Endothelial cell (in vitro differentiated cells): ENCODE data around the gene ZGRF1. TPM values are rescaled to one million over a fixed set of nuclear protein-coding genes. Genes with fewer than 3 reads are reported as not detected.
A peak's percentile ranks its signal among the peaks of the same experiment; 100 is the strongest.
"Not testable (repeated sequence)": the region's sequence is repeated elsewhere in the genome, so short reads cannot be mapped to it uniquely, and the experiment has no call there.

Experiments
- DNase-seq: peaks from one replicate; pipeline ENCODE4 v3.0.0; 2021; ENCODE audit warnings: low spot score
- H3K27ac Mint-ChIP-seq: one replicate; pipeline ENCODE4 v1.8.0; 2021; ENCODE audit warnings: mixed read lengths, inconsistent platforms; ENCODE audit not compliant: unreplicated experiment
- H3K27me3 Mint-ChIP-seq: one replicate; pipeline ENCODE4 v1.8.0; 2021; ENCODE audit warnings: mild to moderate bottlenecking, moderate library complexity, mixed read lengths, inconsistent platforms; ENCODE audit not compliant: unreplicated experiment
- H3K36me3 Mint-ChIP-seq: one replicate; pipeline ENCODE4 v1.8.0; 2021; ENCODE audit warnings: mild to moderate bottlenecking, low read depth, mixed read lengths, inconsistent platforms; ENCODE audit not compliant: unreplicated experiment
- H3K4me1 Mint-ChIP-seq: one replicate; pipeline ENCODE4 v1.8.0; 2021; ENCODE audit warnings: mild to moderate bottlenecking, mixed read lengths, inconsistent platforms; ENCODE audit not compliant: unreplicated experiment
- H3K4me3 Mint-ChIP-seq: one replicate; pipeline ENCODE4 v1.8.0; 2021; ENCODE audit warnings: mild to moderate bottlenecking, mixed read lengths, inconsistent platforms; ENCODE audit not compliant: unreplicated experiment
- H3K9me3 Mint-ChIP-seq: one replicate; pipeline ENCODE4 v1.8.0; 2021; ENCODE audit warnings: mixed read lengths, inconsistent platforms; ENCODE audit not compliant: unreplicated experiment
- CTCF ChIP-seq: fragments of 200-600 bp; sonication (generic); IDR thresholded peaks from one replicate; pipeline ENCODE4 v1.5.0; 2021; ENCODE audit warnings: antibody characterized with exemption; ENCODE audit not compliant: unreplicated experiment
- total RNA-seq: library from RNA; stranded (reverse); fragmentation: NEBNext Ultra II Directional; extraction: Animal tissue kit (Norgen Biotek cat#: 25700); gene quantifications from one replicate; pipeline ENCODE4 v1.2.1, GENCODE V29; 2021; ENCODE audit not compliant: unreplicated experiment

Gene ZGRF1
- total RNA-seq, 1 donor from 2014 or later: 15.6 TPM

DNA sequence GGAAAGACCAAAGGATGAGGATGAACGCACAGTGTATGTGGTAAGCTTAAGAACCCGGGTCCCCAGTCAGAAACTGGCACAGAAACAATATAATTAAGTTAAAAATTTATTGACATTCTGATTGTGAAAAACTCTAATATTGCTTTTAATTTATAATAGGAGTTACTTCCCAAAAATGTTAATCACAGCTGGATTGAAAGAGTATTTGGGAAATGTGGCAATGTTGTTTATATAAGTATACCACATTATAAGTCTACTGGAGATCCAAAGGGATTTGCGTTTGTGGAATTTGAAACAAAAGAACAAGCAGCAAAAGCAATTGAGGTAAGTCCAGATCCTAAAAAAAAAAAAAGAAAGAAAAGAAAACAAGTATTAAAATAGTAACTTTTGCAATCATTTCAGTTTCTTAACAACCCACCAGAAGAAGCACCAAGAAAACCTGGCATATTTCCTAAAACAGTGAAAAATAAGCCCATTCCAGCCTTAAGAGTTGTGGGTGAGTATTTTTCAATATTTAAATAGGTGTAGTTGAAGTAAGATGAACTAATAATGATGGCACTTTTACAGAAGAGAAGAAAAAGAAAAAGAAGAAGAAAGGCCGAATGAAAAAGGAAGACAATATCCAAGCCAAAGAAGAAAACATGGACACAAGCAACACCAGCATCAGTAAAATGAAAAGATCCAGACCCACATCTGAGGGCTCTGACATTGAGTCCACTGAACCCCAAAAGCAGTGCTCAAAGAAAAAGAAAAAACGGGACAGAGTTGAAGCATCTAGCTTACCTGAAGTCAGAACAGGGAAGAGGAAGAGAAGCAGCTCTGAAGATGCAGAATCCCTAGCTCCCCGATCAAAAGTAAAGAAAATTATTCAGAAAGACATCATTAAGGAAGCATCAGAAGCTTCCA lies 10.2 kb upstream of the ZGRF1 start:
- Mint-ChIP-seq H3K27ac (peak overlapping the region; percentile 9), H3K36me3 (peaks cover 7% of the 10 kb centered on the region), H3K4me3 (peak overlapping the region; percentile 64), H3K4me1 (peaks cover 14% of the 10 kb centered on the region), H3K27me3 (peaks cover 2% of the 10 kb centered on the region), H3K9me3 (no peaks in the 10 kb centered on the region)
- DNase-seq: no peak
- no peak for TF ChIP-seq CTCF

- peaks cover 9% of the 10 kb centered on the region for H3K36me3 Mint-ChIP-seq
- peaks cover 2% of the 10 kb centered on the region for H3K27me3 Mint-ChIP-seq
- no peak for DNase-seq
- TF ChIP-seq CTCF: no peak
- H3K9me3 Mint-ChIP-seq: no peaks in the 10 kb centered on the region
- peak overlapping the region; percentile 62 for H3K27ac Mint-ChIP-seq
- peaks cover 14% of the 10 kb centered on the region for H3K4me1 Mint-ChIP-seq
- H3K4me3 Mint-ChIP-seq: peak overlapping the region; percentile 73
These were observed 9.0 kb upstream of the ZGRF1 start for GRCh38 chr4:112645541-112646329.

GRCh38 chr4:112644595-112645535 lies 8.2 kb upstream of the ZGRF1 start:
- not testable (repeated sequence) for H3K27ac Mint-ChIP-seq, DNase-seq, H3K4me1 Mint-ChIP-seq, H3K9me3 Mint-ChIP-seq, H3K4me3 Mint-ChIP-seq, H3K27me3 Mint-ChIP-seq
- H3K36me3 Mint-ChIP-seq: peaks cover 10% of the 10 kb centered on the region

DNA sequence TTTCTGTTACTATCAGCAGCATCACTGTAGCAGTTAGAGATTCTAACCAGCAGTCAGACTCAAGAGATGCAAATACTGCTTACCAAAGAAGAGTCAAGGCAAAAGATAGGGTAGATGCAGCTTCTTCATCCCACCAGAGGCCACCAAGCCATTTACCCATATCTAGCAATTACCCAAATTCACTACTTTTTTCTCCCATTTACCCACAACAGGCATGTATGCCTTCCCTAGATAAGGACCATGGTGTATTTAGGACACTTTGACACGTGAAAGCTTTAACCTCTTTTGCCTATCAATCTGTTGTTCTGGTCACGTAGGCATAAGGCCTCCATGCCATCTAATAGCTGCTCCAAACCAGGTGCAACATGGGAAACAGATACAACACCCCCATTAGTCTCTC lies 5.8 kb upstream of the ZGRF1 start:
- peaks cover 10% of the 10 kb centered on the region for H3K36me3 Mint-ChIP-seq
- peaks cover 13% of the 10 kb centered on the region for H3K4me1 Mint-ChIP-seq
- H3K27me3 Mint-ChIP-seq: peaks cover 2% of the 10 kb centered on the region
- TF ChIP-seq CTCF: no peak
- no peak overlapping the region for H3K27ac Mint-ChIP-seq
- no peak for DNase-seq
- H3K9me3 Mint-ChIP-seq: no peaks in the 10 kb centered on the region
- no peak overlapping the region for H3K4me3 Mint-ChIP-seq

- no peaks in the 10 kb centered on the region for H3K27me3 Mint-ChIP-seq
- peaks cover 5% of the 10 kb centered on the region for H3K4me1 Mint-ChIP-seq
- no peak for DNase-seq
- H3K9me3 Mint-ChIP-seq: no peaks in the 10 kb centered on the region
- no peak overlapping the region for H3K4me3 Mint-ChIP-seq
- peaks cover 3% of the 10 kb centered on the region for H3K36me3 Mint-ChIP-seq
- no peak for TF ChIP-seq CTCF
- no peak overlapping the region for H3K27ac Mint-ChIP-seq
These were observed 800 bp upstream of the ZGRF1 start for GRCh38 chr4:112637552-112637866.
